ENCODE results near the gene CALD1.

GRCh38 chr7:134737566-134738345 lies 41.7 kb upstream of the CALD1 start:
- no peak for TF ChIP-seq CTCF (IDR thresholded peaks at IDR 0.05; ENCODE audit: poor library complexity, severe bottlenecking)
- no peak for TF ChIP-seq REST (IDR thresholded peaks at IDR 0.05; ENCODE audit: borderline replicate concordance)
